Activated B cell treated with CpG ODN at 0.5 μM for 24 hours (primary cell): ENCODE data around the gene PTPRN. TPM values are rescaled to one million over a fixed set of nuclear protein-coding genes. Genes with fewer than 3 reads are reported as not detected.

Source experiments
- ATAC-seq: fragments of 200-7000 bp; cut with Tn5 transposase; one replicate; pipeline ENCODE4 v1.10.0; 2021; ENCODE audit warnings: low read depth, mild to moderate bottlenecking, moderate library complexity
- CTCF ChIA-PET: fragments of 350-600 bp; sonication (Branson Sonifier 250); formaldehyde crosslinking; loops from one replicate; lab custom pipeline; 2021; ENCODE audit warnings: antibody characterized with exemption; lab: Charles Lee
- POLR2A ChIA-PET: fragments of 350-600 bp; sonication (Branson Sonifier 250); formaldehyde crosslinking; loops from one replicate; lab custom pipeline; 2021; ENCODE audit warnings: antibody characterized with exemption; lab: Charles Lee
- DNase-seq: peaks from one replicate; pipeline ENCODE4 v3.0.0; 2022
- H3K27ac Mint-ChIP-seq: one replicate; pipeline ENCODE4 v1.8.0; 2020; ENCODE audit warnings: mixed read lengths
- H3K27me3 Mint-ChIP-seq: one replicate; pipeline ENCODE4 v1.8.0; 2021; ENCODE audit warnings: mixed read lengths
- H3K36me3 Mint-ChIP-seq: one replicate; pipeline ENCODE4 v1.8.0; 2021; ENCODE audit warnings: low read depth, mixed read lengths
- H3K4me1 Mint-ChIP-seq: one replicate; pipeline ENCODE4 v1.8.0; 2021; ENCODE audit warnings: mixed read lengths
- H3K4me3 Mint-ChIP-seq: one replicate; pipeline ENCODE4 v1.8.0; 2020; ENCODE audit warnings: mild to moderate bottlenecking, mixed read lengths
- H3K9me3 Mint-ChIP-seq: one replicate; pipeline ENCODE4 v1.8.0; 2020; ENCODE audit warnings: mixed read lengths
- intact Hi-C: fragments of 100-400 bp; cut with micrococcal nuclease; formaldehyde crosslinking; loops from one replicate; pipeline ENCODE4 v1.15.1; 2024
- total RNA-seq: library from RNA; stranded (reverse); gene quantifications from 2 replicates; pipeline ENCODE4 v1.2.3, GENCODE V29; 2022
- TF ChIP-seq, protein P1 (sequence below): fragments of 200-600 bp; IDR thresholded peaks from one replicate; pipeline ENCODE4 v1.8.0; 2022; ENCODE audit warnings: antibody characterized with exemption, mild to moderate bottlenecking

Gene PTPRN
- total RNA-seq: not detected in 2 replicates

GRCh38 chr2:219309278-219309677 is at the start of gene PTPRN:
Gene PTPRN (minus strand): TSS chr2:219309401. CDS start chr2:219309332, 69 bp downstream.
- no peaks in the 10 kb centered on the region for H3K9me3 Mint-ChIP-seq
- CTCF ChIA-PET: no interaction called here
- no peaks in the 10 kb centered on the region for H3K36me3 Mint-ChIP-seq
- TF ChIP-seq, protein P1, sequence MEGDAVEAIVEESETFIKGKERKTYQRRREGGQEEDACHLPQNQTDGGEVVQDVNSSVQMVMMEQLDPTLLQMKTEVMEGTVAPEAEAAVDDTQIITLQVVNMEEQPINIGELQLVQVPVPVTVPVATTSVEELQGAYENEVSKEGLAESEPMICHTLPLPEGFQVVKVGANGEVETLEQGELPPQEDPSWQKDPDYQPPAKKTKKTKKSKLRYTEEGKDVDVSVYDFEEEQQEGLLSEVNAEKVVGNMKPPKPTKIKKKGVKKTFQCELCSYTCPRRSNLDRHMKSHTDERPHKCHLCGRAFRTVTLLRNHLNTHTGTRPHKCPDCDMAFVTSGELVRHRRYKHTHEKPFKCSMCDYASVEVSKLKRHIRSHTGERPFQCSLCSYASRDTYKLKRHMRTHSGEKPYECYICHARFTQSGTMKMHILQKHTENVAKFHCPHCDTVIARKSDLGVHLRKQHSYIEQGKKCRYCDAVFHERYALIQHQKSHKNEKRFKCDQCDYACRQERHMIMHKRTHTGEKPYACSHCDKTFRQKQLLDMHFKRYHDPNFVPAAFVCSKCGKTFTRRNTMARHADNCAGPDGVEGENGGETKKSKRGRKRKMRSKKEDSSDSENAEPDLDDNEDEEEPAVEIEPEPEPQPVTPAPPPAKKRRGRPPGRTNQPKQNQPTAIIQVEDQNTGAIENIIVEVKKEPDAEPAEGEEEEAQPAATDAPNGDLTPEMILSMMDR: no peak
- no peak within 1 kb of the TSS for H3K4me3 Mint-ChIP-seq
- peaks cover 61% of the 10 kb centered on the region for H3K27me3 Mint-ChIP-seq
- ATAC-seq (no peak), DNase-seq (no peak)
- no peak within 1 kb of the TSS for H3K27ac Mint-ChIP-seq
- POLR2A ChIA-PET: no interaction called here
- H3K4me1 Mint-ChIP-seq: peaks cover 3% of the 10 kb centered on the region
- intact Hi-C loops: loop anchor here (5.0 kb wide), 1 partner anchor 347 kb away; no protein-coding TSS in a partner anchor

GRCh38 chr2:219358170-219359075 is 49.2 kb upstream of the PTPRN start:
- Mint-ChIP-seq H3K9me3 (no peaks in the 10 kb centered on the region), H3K27ac (no peak overlapping the region), H3K4me1 (no peaks in the 10 kb centered on the region), H3K36me3 (peaks cover 6% of the 10 kb centered on the region), H3K27me3 (peaks cover 35% of the 10 kb centered on the region), H3K4me3 (no peak overlapping the region)
- POLR2A ChIA-PET: no interaction called here
- intact Hi-C loops: no loop called here
- ATAC-seq: no peak
- TF ChIP-seq, protein P1: no peak
- no peak for DNase-seq
- CTCF ChIA-PET: no interaction called here

GRCh38 chr2:219356834-219357233 is 47.6 kb upstream of the PTPRN start:
- no peaks in the 10 kb centered on the region for H3K9me3 Mint-ChIP-seq
- ChIA-PET POLR2A (no interaction called here), CTCF (no interaction called here)
- H3K27me3 Mint-ChIP-seq: peaks cover 41% of the 10 kb centered on the region
- intact Hi-C loops: no loop called here
- H3K36me3 Mint-ChIP-seq: no peaks in the 10 kb centered on the region
- ATAC-seq (no peak), DNase-seq (no peak)
- TF ChIP-seq, protein P1: no peak
- no peak overlapping the region for H3K4me3 Mint-ChIP-seq
- no peaks in the 10 kb centered on the region for H3K4me1 Mint-ChIP-seq
- H3K27ac Mint-ChIP-seq: no peak overlapping the region

DNA sequence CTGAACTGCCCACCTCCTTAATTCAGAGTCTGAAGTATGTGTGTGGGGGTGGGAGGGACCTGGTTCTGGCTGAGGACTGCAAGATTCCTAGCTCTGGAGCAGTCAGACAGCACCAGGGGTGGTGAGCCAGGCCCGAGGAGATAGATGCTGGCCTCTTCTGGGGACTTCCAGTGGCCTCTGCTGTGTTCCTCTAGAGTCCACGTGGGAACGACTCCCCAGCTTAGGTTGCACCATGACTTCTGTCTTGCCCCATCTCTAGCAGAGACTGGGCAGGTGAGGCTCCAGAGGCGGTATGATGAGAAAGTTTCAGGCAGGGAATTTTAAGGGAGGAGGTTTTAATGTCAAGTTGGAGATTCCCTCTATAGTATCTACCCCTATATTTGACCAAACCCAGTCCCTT is 45.4 kb upstream of the PTPRN start:
- no peaks in the 10 kb centered on the region for H3K36me3 Mint-ChIP-seq
- CTCF ChIA-PET: no interaction called here
- intact Hi-C loops: no loop called here
- POLR2A ChIA-PET: no interaction called here
- ATAC-seq: no peak
- H3K9me3 Mint-ChIP-seq: no peaks in the 10 kb centered on the region
- no peaks in the 10 kb centered on the region for H3K4me1 Mint-ChIP-seq
- H3K4me3 Mint-ChIP-seq: no peak overlapping the region
- H3K27ac Mint-ChIP-seq: no peak overlapping the region
- peaks cover 42% of the 10 kb centered on the region for H3K27me3 Mint-ChIP-seq
- no peak for DNase-seq
- TF ChIP-seq, protein P1: no peak

- Mint-ChIP-seq H3K9me3 (no peaks in the 10 kb centered on the region), H3K27me3 (peaks cover 49% of the 10 kb centered on the region), H3K4me1 (no peaks in the 10 kb centered on the region), H3K36me3 (no peaks in the 10 kb centered on the region), H3K27ac (no peak overlapping the region), H3K4me3 (no peak overlapping the region)
- ChIA-PET POLR2A (interaction anchor here (0.6 kb wide), 1 partner anchor 178 kb away, joined by 4 read pairs; no protein-coding TSS in a partner anchor), CTCF (interaction anchor here (1.1 to 1.2 kb wide), 2 partner anchors 11 to 373 kb away, joined by 3 read pairs; no protein-coding TSS in a partner anchor)
- intact Hi-C loops: no loop called here
- no peak for DNase-seq
- TF ChIP-seq, protein P1: no peak
- no peak for ATAC-seq
Measured at GRCh38 chr2:219353129-219353528, 43.9 kb upstream of the PTPRN start.
